ENCODE measurements around the gene TRIO.

The TRIO gene

DNA sequence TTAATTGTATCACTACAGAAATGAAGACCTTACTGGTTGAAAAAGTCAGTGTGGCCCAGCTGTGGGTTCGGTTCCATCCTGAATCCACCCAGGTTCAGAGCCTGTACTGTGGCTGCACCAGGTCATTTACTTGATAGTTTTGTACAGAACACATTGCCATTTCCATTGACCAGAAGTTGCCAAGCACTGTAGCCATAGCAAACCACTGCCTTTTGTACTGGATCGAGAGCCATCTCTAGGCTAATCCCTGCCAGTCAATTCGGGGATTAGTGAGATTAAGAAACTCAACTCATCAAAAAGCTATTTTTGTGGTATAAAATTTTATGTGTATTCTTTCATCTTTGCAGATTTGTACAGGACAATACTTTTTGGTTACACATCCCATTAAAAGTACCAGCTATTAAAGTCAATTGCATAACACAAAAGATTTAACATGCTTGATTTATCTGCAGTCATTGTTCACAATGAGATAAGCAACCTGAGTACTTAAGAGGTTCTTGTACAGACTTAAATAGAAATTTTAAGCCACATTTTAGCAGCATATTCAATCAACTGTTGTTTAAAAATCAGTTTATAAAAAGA is 329.9 kb downstream of the TRIO start:
- no peak for DNase-seq

DNA sequence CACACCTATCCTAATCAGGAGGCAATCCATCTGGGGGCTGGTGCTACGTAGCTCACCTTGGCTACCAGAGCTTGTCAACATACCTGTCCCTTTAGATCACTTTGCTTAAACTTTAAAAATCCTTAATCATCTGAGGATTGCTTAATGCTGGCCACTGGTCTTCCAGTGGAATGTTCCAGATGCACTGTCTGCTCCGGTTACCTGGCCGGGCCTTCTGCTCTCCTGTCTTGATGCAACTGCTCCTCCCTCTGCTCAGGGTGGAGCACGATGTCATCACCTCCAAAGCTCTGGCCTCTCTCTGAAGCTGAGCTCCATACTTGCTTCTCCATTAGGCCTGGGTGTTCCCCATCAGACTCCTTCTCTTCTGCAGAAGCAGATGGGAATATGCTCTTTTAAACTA is 331.9 kb downstream of the TRIO start:
- DNase-seq: no peak

DNA sequence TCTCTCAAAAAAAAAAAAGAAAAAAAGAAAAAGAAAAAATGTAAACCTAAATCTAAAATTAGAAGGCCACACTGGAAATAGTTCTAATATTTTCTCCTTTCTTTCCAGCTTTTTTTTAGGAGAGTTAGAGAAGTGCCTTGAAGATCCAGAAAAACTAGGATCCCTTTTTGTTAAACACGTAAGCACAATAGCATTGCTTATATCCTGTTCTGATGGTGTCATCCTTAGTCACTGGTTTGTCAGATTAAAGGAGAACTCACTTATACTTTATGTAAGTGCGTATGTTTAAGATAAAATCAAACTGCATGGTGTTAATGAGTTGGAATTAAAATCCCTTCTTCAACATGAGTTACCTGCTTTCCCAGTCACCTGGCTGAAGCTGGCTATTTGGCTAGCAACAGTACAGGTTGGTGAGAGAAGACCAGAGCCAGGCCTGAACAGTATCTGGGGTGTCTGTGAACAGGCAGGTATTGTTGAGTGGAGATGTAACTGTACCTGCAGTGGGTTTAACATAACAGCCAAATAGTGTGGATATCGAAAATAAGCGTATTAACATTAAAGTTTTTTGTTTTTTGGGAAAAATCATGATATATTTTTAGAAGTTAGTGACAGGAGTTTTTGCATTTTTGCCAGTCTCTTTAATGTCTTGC is 333.8 kb downstream of the TRIO start:
- no peak for DNase-seq

DNA sequence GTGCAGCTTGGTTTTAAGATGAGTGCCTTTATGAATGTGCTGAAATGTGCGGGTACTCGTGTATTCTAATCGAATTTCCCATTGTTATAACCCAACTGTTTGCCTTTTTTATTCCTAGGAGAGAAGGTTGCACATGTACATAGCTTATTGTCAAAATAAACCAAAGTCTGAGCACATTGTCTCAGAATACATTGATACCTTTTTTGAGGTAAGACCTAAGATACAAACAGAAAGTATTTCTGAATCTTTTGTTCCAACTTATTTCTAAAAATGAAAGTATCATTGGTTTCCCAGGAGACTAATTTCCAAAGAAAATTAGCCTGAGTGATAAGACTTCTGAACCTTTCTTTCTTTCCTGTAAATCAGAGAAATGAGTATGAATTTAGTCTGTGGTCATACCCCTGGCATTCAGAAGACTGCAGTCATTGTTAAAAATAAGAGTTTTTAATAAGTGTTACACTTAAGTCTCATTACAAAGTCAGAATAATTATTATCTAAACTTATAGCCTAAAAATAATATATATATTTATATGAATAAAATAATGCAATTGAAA is 336.1 kb downstream of the TRIO start:
- no peak for DNase-seq

DNA sequence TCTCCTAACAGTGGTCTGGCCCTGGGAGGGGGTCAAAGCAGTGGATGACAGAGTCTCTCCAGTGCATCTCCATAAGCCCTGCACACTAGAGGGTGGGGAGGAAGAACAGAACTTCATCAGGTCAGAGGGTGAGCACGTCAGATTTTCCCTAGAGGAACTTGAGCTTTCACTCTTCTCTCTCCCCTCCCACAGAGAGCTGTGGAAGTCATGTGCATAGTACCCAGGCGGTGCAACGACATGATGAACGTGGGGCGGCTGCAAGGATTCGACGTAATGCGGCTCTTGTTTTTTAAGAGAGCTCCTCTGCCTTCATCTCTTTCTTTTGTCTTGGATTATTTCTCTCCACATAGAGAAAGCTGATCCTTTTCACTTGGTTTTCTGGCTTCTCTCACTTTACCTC is 338.2 kb downstream of the TRIO start:
- no peak for DNase-seq

DNA sequence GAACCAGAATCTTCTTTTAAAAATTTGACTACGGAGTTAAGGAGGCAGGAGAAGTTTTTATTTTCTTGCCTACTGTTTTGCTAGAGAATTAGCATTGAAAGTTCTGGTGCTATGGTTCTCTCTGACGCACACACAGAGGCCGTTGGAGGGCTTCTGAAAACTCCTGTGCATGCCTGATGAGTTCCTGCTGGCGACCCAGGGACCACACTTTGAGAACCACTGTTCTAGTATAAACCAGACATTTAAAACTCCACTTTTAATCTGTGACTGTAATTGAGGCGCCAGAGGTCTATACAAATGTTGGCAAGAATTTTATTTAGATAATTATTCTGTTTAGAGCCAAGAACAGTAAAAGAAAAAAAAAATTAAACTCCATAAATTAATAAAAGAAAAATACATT is 338.9 kb downstream of the TRIO start:
- no peak for DNase-seq

DNA sequence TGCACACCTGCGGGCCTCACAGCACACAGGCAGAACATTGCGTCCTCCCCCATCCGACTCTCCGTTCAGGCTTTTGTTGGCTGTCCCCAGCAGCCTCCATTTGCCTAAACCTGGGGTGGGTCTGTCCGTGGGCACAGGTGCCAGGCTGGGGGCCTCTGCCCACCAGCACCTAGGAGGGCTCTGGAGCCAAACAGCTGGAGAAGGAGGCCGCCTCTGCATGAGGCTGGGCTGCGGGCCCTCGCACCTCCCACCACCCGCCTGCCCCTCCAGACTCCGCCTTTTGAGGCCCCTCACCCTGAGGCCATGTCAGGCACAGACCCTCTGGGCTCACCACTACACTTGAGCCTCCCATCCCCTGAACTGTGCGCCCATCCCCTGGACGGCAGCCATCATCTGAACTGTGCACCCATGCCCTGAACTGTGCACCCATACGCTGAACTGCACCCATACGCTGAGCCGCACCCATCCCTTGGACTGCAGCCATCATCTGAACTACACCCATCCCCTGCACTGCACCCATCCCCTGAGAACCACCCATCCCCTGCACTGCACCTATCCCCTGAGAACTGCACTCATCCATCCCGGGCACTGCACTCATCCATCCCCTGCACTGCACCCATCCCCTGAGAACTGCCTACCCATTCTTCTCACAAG is 340.5 kb downstream of the TRIO start:
- DNase-seq: no peak

DNA sequence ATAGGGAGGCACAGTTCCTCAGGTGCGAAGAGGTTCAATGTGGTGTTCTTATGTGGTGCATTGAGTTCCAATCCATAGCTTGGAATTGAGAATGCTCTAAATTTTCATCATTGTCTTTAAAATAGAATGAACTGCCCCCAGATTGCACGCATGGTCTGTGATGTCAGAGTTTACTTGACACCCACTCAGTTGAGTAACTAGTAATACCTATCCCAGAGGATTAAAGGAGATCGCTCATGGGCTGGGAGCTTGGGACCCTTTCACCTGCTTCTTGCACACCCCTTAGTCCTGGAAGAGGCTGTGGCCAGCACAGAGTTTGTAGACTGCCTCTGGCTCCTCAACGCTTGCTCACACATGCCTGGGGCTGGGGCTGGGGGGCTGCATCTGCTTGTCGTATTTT is 343.3 kb downstream of the TRIO start:
- DNase-seq: no peak

DNA sequence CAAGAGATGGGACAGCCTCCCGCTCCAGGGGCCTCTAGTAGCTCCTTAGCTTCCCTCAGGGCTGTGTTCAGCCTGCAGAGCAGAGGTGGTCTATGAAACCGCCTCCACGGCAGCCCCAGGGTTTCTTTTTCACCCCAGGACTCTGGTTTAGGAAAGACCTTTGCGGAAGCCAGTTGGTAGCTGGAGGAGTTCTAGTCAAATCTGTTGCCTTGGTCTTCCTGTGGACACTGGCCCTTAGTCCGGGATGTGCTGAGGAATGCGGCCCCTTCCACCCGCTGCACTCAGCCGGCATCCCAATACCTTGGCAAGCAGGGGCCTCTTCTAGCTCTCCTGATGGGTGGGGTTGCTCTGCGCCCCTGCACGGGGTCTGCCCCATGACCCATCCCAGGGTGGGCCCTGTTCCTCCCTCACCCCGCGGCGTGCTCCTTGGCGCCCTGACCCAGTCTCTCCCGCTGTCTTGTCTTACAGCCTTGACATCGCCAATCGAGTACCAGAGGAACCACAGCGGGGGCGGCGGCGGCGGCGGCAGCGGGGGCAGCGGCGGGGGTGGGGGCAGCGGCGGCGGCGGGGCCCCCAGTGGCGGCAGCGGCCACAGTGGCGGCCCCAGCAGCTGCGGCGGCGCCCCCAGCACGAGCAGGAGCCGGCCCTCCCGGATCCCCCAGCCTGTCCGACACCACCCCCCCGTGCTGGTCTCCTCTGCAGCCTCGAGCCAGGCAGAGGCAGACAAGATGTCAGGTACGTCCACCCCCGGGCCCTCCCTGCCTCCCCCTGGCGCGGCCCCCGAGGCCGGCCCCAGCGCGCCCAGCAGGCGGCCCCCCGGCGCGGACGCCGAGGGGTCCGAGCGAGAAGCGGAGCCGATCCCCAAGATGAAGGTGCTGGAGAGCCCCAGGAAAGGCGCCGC is 344.1 kb downstream of the TRIO start:
- DNase-seq: no peak

DNA sequence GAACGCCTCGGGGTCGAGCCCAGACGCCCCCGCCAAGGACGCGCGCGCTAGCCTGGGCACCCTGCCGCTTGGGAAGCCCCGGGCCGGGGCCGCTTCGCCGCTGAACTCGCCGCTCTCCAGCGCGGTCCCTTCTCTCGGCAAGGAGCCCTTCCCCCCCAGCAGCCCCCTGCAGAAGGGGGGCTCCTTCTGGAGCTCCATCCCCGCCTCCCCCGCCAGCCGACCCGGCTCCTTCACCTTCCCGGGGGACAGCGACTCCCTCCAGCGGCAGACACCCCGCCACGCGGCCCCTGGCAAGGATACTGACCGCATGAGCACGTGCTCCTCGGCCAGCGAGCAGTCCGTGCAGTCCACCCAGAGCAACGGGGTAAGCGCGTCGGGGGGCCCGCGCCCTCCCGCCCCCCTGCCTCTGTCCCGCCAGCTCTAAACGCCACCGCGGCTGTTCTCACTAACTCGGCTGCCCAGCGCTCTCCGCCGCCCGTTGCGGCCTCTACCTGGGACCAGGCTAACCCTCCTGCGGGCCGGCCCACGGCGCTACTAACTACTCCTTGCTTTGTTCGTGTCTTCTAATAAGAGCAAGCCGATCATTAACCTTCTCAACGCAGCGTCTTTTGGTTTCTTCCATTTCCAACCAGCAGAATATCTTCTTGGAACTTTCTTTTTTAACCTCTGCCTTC is 344.9 kb downstream of the TRIO start:
- no peak for DNase-seq

DNA sequence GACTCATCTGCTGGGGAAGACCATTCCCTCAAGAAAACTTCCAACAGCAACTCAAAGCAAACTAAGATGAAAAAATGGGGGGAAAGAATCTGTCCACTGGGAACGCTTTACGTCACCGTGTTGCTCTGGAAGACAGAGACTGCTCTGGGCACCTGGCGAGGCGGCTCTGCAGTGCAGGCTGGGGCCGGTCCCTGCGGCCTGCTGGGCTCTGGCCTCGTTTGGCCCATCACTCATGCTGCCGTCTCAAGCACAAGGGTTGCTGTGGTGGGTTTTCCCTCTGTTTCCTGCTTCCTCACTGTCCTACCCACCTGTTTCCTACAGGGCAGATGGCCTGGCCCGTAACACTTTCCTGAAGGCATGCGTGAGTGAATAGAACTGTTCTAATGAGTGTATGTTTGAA is 345.6 kb downstream of the TRIO start:
- no peak for DNase-seq

DNA sequence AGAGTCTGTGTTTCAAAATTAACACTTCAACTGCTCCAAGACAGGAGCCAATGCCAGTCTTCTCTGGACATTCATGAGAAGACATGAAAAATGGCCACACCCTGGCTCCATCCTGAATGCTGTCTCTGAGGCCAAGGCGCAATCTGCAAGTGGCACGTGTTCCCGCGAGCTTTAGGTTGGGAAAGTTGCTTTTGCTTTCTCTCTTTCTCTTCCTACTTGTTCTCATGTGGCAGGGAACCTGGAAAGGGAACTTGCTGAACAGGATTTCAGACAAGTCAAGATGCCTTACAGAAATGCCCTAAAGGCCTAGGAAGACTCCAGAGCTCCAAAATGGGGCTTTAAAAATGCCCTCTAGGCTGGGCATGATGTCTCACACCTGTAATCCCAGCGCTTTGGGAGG is 346.5 kb downstream of the TRIO start:
- no peak for DNase-seq

DNA sequence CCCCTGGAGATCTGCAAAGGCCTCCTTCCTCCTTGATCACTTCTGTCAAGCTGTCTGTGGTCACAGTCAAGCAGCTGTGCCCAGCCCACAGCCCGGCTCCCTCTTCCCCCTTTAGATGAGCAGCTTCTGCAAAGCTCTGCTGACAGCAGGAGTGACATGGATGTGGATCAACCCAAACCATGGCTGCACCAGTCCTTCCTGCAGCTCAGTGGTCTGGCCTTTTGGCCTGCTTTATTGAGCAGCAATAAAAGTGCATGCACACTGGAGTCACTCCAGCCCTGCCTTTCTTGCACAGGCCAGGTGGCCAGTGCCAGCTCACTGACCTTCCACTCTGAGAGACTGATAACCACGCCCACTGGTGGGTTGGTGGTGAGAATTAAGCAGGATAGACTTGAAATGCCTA is 347.2 kb downstream of the TRIO start:
- no peak for DNase-seq

DNA sequence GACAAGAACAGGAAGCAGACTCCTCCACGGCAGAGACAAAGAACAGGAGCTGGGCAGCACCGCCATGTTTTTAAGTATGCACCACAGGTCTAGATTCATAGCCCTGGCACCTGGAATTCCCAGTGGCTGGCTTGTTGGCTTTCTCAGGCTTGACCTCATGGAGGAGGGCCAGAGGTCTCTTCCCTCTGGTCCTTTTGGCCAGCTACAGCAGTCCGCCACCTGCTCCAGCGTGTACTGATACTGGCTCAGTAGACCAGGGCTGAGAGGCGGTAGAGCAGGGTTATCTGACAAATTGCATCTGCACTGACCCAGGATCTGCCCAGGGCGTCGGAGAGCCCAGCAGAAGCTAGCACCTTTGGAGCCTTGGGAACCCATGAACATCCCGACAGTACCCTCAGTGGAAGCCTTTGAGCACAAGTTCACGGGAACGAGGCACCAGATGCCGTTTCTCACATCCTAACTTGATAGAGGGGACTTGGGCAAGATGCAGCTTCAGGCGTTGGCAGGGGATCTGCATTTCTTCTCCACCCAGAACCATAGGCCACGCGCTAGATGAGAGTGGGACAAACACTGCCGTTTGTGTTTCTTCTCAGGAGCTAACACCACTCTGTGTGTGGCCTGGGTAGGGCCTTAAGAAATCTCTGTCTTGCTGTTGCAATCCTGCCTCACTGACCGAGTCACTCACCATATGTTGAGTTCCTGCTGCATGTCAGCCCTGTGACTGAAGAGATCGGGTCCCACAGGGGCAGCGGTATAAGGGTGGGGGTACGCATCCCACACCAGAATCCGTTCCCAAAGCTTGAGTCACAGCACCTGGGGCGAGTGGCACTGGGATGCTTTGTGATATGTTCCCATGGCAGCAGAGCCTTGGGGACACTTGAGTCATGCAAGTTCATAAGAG is 348.1 kb downstream of the TRIO start:
- no peak for DNase-seq

DNA sequence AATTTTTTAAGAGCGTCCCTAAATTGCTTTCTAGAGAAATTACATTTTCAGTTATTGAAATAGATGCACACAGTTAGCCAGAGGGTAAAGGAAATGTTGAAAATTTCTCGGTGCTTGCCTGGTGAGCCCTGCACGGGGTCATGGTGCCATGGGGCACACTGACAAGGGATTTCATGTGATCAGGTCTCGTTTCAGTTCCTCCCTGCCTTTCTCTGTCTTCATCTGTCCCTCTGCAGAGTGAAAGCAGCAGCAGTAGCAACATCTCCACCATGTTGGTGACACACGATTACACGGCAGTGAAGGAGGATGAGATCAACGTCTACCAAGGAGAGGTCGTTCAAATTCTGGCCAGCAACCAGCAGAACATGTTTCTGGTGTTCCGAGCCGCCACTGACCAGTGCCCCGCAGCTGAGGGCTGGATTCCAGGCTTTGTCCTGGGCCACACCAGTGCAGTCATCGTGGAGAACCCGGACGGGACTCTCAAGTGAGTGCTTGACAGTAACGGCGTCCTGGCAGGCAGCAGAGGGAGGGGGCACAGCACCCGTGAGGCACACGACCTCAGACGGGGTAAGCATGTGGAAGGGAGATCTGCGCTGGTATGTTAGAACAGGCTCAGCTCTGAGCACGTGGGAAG is 349.3 kb downstream of the TRIO start:
- DNase-seq: no peak

DNA sequence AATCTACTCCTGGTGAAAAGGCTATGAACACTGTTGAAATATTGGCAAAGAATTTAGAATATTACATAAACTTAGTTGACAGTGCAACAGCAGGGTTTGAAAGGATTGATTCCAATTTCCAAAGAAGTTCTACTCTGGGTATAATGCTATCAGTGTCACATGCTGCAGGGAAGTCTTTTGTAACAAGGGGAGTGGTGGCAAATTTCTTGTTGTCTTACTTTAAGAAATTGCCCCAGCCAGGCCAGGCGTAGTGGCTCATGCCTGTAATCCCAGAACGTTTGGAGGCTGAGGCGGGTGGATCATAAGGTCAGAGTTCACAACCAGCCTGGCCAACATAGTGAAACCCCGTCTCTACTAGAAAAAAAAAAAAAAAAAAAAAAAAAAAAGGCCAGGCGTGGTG is 352.2 kb downstream of the TRIO start:
- no peak for DNase-seq

DNA sequence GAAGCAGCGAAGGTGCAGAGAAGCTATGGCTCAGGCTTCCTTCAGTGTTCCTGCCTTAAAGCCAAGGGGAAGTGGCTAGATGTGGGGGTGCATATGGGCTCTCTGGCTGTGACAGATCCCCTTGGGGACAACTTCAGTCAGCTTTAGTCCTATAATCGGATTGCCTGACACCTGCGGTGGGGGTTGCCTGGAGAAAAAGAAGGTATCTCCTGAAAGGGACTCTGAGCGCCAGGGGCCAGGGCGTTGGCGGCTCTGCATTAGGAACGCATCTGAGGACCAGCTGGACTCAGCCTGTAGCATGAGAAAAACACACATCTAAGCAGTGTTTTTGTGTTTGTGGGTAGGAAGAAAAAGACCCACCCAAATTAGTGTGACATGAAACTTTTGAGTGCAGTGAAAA is 354.2 kb downstream of the TRIO start:
- DNase-seq: no peak

DNA sequence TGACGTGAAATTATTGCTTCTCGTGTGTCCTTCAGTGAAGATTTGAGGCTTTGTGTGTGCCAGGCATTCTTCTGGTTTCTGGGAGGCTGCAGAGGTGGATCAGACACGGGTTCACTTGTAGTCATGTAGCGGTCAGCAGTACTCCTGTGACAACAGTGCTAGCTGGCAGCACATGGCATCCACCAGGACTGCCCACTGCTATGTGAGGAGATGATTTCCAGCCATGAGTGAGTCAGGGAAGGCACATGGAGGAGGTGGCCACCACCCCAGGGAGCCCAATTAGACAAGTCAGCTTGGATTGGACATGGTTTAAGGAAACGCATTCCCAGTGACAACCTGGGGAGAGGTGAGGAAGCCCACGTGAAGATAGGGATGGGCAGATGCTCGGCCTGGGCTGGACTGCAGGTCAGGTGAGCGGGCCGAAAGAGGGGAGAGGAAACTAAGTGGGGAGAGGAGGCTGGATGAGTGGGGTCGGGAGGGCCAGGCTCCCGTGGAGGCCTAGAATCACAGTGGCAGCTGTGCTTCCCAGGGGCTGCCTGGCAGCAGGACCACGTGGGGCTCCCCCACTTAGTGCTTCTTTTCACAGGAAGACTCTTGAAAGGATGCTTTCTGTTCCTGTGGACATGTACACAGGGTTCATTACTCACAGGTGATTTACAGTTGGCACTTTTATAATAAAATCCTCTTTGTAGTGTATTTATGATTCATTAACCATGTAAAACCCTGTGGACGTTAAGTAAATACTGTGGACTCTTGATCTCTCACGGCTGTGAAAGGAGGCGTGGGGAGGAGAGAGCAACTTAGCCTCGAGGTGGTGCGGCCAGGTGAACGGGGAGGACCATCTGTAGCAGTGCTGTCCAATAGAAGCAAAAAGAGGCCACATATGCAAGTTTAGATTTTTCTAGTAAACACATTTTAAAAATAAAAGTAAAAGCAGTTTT is 358.5 kb downstream of the TRIO start:
- no peak for DNase-seq

DNA sequence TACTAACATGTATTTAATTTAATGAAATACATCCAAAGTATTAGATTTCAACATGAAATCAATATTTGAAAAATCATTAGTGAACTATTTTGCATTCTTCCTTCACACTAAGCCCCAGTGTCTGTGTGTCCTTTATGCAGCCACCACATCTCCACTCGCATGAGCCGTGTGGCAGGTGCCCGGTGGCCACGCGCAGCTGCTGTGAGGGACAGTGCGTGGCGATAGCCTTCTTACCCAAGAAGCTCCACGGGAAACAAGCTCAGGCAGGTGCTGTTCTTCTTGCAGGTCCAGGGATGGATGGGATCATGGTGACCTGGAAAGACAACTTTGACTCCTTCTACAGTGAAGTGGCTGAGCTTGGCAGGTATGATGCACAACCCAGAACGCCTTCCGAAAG is 359.1 kb downstream of the TRIO start:
- DNase-seq: no peak

Data from activated CD8-positive, alpha-beta memory T cell treated with anti-CD3 and anti-CD28 coated beads, Interleukin-2, amount 50 U/mL, for 4 hours (primary cell).